T-helper 2 cell treated with Interferon-gamma antibody and Interleukin-4, amounts not matched to agents 5 μg/mL and 100 μg/mL, for 36 hours (primary cell): ENCODE results near the gene KCNIP4.

ENCODE experiments used
- DNase-seq: peaks from one replicate; pipeline ENCODE4 v3.0.0; 2021; ENCODE audit warnings: low spot score
- H3K27ac Mint-ChIP-seq: one replicate; pipeline ENCODE4 v1.8.0; 2021; ENCODE audit warnings: mild to moderate bottlenecking, mixed read lengths
- H3K27me3 Mint-ChIP-seq: one replicate; pipeline ENCODE4 v1.8.0; 2021; ENCODE audit warnings: low read depth, mixed read lengths
- H3K36me3 Mint-ChIP-seq: one replicate; pipeline ENCODE4 v1.8.0; 2021; ENCODE audit warnings: low read depth, mixed read lengths
- H3K4me1 Mint-ChIP-seq: one replicate; pipeline ENCODE4 v1.8.0; 2021; ENCODE audit warnings: low read depth, mixed read lengths
- H3K4me3 Mint-ChIP-seq: one replicate; pipeline ENCODE4 v1.8.0; 2022; ENCODE audit warnings: mild to moderate bottlenecking, moderate library complexity, mixed read lengths
- H3K9me3 Mint-ChIP-seq: one replicate; pipeline ENCODE4 v1.8.0; 2021; ENCODE audit warnings: mixed read lengths

KCNIP4 gene

DNA sequence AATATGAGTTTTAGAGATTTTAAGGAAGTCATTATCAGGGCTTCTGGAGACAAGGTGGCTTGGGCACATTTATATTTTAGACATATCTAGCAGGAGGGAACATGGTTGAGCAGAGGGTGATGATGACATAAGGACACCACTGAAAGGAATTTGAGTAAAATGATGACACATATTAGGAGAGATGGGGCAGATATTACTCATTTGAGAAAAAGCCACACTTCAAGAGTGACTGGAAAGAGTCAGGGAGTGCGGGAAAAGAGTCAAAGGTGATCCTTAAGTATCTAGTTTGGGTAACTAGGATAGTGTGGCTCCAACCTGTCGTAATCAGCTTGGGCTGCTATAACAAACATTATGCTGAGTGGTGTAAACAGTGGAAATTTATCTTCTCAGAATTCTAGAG, 870.6 kb downstream of the KCNIP4 start:
- Mint-ChIP-seq H3K36me3 (no peaks in the 10 kb centered on the region), H3K4me1 (no peaks in the 10 kb centered on the region), H3K27ac (no peak overlapping the region), H3K27me3 (no peaks in the 10 kb centered on the region), H3K9me3 (peaks cover 9% of the 10 kb centered on the region), H3K4me3 (no peak overlapping the region)
- no peak for DNase-seq

- Mint-ChIP-seq H3K36me3 (no peaks in the 10 kb centered on the region), H3K27ac (no peak overlapping the region), H3K9me3 (peaks cover 26% of the 10 kb centered on the region), H3K27me3 (no peaks in the 10 kb centered on the region), H3K4me3 (no peak overlapping the region), H3K4me1 (no peaks in the 10 kb centered on the region)
- no peak for DNase-seq
Measured at GRCh38 chr4:21067351-21067750, 881.2 kb downstream of the KCNIP4 start.

DNA sequence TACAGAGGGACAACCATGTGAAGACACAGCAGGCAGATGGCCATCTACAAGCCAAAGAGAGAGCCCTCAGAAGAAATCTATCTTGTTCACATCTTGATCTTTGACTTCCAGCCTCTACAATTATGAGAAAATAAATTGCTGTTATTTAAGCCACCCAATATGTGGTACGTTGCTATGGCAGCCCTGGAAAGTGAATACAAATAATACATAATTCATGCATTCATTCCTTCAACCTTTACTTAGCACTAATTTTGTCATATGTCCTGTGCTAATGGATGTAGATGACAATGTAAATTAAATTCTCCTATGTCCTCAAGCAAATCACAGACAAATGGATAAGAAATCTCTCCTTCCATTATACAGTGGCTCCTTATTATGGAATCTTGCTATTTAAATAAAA, 886.7 kb downstream of the KCNIP4 start:
- no peak overlapping the region for H3K4me3 Mint-ChIP-seq
- no peak overlapping the region for H3K27ac Mint-ChIP-seq
- H3K27me3 Mint-ChIP-seq: no peaks in the 10 kb centered on the region
- no peaks in the 10 kb centered on the region for H3K4me1 Mint-ChIP-seq
- no peaks in the 10 kb centered on the region for H3K36me3 Mint-ChIP-seq
- H3K9me3 Mint-ChIP-seq: peaks cover 30% of the 10 kb centered on the region
- no peak for DNase-seq

GRCh38 chr4:21046141-21046540, 902.4 kb downstream of the KCNIP4 start:
- H3K27me3 Mint-ChIP-seq: no peaks in the 10 kb centered on the region
- H3K4me1 Mint-ChIP-seq: no peaks in the 10 kb centered on the region
- H3K4me3 Mint-ChIP-seq: no peak overlapping the region
- no peaks in the 10 kb centered on the region for H3K36me3 Mint-ChIP-seq
- no peak overlapping the region for H3K27ac Mint-ChIP-seq
- peaks cover 17% of the 10 kb centered on the region for H3K9me3 Mint-ChIP-seq
- no peak for DNase-seq

DNA sequence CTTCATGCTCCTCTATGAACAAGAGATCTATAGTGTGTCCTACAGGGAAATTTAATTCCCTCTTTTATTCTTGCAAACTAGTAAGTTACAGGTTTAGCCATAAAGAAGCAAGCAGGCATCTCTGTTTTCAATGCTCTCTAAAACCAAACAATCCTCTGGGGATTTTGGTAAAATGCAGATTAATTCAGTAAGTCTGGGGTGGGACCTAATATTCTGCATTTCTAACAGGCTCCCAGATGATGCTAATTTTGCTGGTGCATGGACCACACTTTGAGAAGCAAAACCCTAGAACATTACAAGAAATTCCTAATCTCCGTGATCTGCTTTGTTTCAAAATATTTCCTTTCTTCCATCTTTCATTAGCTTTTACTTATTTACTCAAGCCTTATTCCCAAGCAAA, 903.5 kb downstream of the KCNIP4 start:
- H3K4me1 Mint-ChIP-seq: no peaks in the 10 kb centered on the region
- no peak overlapping the region for H3K4me3 Mint-ChIP-seq
- H3K27me3 Mint-ChIP-seq: no peaks in the 10 kb centered on the region
- peaks cover 13% of the 10 kb centered on the region for H3K9me3 Mint-ChIP-seq
- no peaks in the 10 kb centered on the region for H3K36me3 Mint-ChIP-seq
- no peak overlapping the region for H3K27ac Mint-ChIP-seq
- no peak for DNase-seq

DNA sequence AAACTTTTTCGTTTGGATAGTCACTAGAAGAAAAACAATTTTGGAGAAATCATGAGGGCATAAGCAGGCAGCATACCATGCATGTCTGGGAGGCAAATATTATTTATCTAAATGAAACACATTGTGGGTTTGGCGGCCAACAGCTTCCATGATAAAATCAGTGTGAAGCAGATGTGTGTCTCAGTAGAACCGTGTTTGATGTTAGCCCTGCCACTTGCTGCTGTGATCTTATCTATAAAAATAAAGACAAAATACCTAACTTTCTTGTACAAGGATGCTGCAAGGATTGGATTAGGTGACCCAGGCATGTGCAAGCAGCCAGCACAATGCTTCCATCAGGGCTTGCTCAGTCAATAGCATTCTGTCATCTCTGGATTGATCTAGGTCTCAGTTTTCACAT, 906.9 kb downstream of the KCNIP4 start:
- no peaks in the 10 kb centered on the region for H3K36me3 Mint-ChIP-seq
- no peak overlapping the region for H3K27ac Mint-ChIP-seq
- H3K4me1 Mint-ChIP-seq: no peaks in the 10 kb centered on the region
- DNase-seq: no peak
- H3K4me3 Mint-ChIP-seq: no peak overlapping the region
- H3K27me3 Mint-ChIP-seq: no peaks in the 10 kb centered on the region
- H3K9me3 Mint-ChIP-seq: peaks cover 13% of the 10 kb centered on the region

- no peak overlapping the region for H3K4me3 Mint-ChIP-seq
- no peaks in the 10 kb centered on the region for H3K27me3 Mint-ChIP-seq
- H3K9me3 Mint-ChIP-seq: peaks cover 8% of the 10 kb centered on the region
- H3K36me3 Mint-ChIP-seq: no peaks in the 10 kb centered on the region
- no peaks in the 10 kb centered on the region for H3K4me1 Mint-ChIP-seq
- H3K27ac Mint-ChIP-seq: no peak overlapping the region
- no peak for DNase-seq
Measured at GRCh38 chr4:21034728-21035127, 913.8 kb downstream of the KCNIP4 start.

DNA sequence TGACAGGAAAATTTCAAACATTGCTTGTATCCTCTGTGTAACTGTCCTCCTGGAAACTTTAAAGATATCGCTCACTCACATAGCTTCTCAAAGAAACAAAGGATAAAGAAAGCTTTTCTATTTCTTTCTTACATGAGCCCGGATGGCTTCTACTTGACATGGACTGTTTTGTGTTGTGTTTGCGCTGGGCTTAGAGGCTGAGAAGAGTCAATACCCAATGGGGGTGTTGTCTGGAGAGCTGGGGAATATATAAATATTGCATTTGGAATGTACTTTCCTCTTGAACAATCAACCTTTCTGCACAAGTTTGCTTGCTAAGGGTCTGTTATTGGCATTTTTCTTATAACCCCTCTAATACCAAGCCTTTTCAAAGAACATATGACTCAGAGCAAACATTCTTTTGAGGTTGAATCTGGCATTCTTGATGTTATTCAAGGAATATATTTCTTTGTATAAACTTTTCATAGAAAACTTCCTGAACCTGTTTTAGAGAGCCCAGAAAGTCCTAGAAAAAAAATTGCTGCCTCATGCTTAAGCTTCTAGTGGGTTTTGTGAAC, 916.4 kb downstream of the KCNIP4 start:
- DNase-seq: no peak
- Mint-ChIP-seq H3K27me3 (no peaks in the 10 kb centered on the region), H3K27ac (no peak overlapping the region), H3K36me3 (no peaks in the 10 kb centered on the region), H3K4me3 (no peak overlapping the region), H3K4me1 (no peaks in the 10 kb centered on the region), H3K9me3 (peaks cover 16% of the 10 kb centered on the region)

GRCh38 chr4:21018817-21019216, 929.8 kb downstream of the KCNIP4 start:
- Mint-ChIP-seq H3K4me1 (no peaks in the 10 kb centered on the region), H3K36me3 (no peaks in the 10 kb centered on the region), H3K27me3 (no peaks in the 10 kb centered on the region), H3K9me3 (peaks cover 22% of the 10 kb centered on the region), H3K4me3 (no peak overlapping the region), H3K27ac (no peak overlapping the region)
- DNase-seq: no peak

GRCh38 chr4:21013501-21013900, 935.1 kb downstream of the KCNIP4 start:
- no peaks in the 10 kb centered on the region for H3K4me1 Mint-ChIP-seq
- no peaks in the 10 kb centered on the region for H3K27me3 Mint-ChIP-seq
- no peaks in the 10 kb centered on the region for H3K36me3 Mint-ChIP-seq
- no peak overlapping the region for H3K27ac Mint-ChIP-seq
- H3K9me3 Mint-ChIP-seq: peaks cover 24% of the 10 kb centered on the region
- no peak overlapping the region for H3K4me3 Mint-ChIP-seq
- DNase-seq: no peak

- Mint-ChIP-seq H3K27me3 (no peaks in the 10 kb centered on the region), H3K36me3 (no peaks in the 10 kb centered on the region), H3K4me1 (no peaks in the 10 kb centered on the region), H3K4me3 (no peak overlapping the region), H3K27ac (no peak overlapping the region), H3K9me3 (peaks cover 20% of the 10 kb centered on the region)
- no peak for DNase-seq
Measured at GRCh38 chr4:21012851-21013331, 935.7 kb downstream of the KCNIP4 start.

GRCh38 chr4:21011106-21011505, 937.5 kb downstream of the KCNIP4 start:
- no peak overlapping the region for H3K4me3 Mint-ChIP-seq
- no peaks in the 10 kb centered on the region for H3K4me1 Mint-ChIP-seq
- no peak for DNase-seq
- H3K27me3 Mint-ChIP-seq: no peaks in the 10 kb centered on the region
- H3K9me3 Mint-ChIP-seq: peaks cover 23% of the 10 kb centered on the region
- H3K27ac Mint-ChIP-seq: no peak overlapping the region
- H3K36me3 Mint-ChIP-seq: no peaks in the 10 kb centered on the region

GRCh38 chr4:21009956-21010355, 938.6 kb downstream of the KCNIP4 start:
- H3K36me3 Mint-ChIP-seq: no peaks in the 10 kb centered on the region

GRCh38 chr4:21005647-21006046, 942.9 kb downstream of the KCNIP4 start:
- H3K4me3 Mint-ChIP-seq: no peak overlapping the region
- no peak overlapping the region for H3K27ac Mint-ChIP-seq
- no peaks in the 10 kb centered on the region for H3K27me3 Mint-ChIP-seq
- no peak for DNase-seq
- no peaks in the 10 kb centered on the region for H3K36me3 Mint-ChIP-seq
- H3K9me3 Mint-ChIP-seq: peaks cover 39% of the 10 kb centered on the region
- no peaks in the 10 kb centered on the region for H3K4me1 Mint-ChIP-seq

More at GRCh38 chr4:21009956-21010355, 938.6 kb downstream of the KCNIP4 start:
- Mint-ChIP-seq H3K4me3 (no peak overlapping the region), H3K4me1 (no peaks in the 10 kb centered on the region), H3K27me3 (no peaks in the 10 kb centered on the region), H3K9me3 (peaks cover 30% of the 10 kb centered on the region), H3K27ac (no peak overlapping the region)
- no peak for DNase-seq

- H3K9me3 Mint-ChIP-seq: peaks cover 43% of the 10 kb centered on the region
- no peaks in the 10 kb centered on the region for H3K36me3 Mint-ChIP-seq
- no peak overlapping the region for H3K4me3 Mint-ChIP-seq
- H3K4me1 Mint-ChIP-seq: no peaks in the 10 kb centered on the region
- no peak overlapping the region for H3K27ac Mint-ChIP-seq
- H3K27me3 Mint-ChIP-seq: no peaks in the 10 kb centered on the region
- no peak for DNase-seq
Measured at GRCh38 chr4:21002976-21003375, 945.6 kb downstream of the KCNIP4 start.
